ENCODE measurements around the gene C5orf15.

- no peak for TF ChIP-seq EP300 (IDR thresholded peaks at IDR 0.05; ENCODE audit: low read depth)
- no peak for TF ChIP-seq POLR2A (IDR thresholded peaks at IDR 0.05)
Observed at GRCh38 chr5:133938039-133938821, 30.2 kb downstream of the C5orf15 start.

Measured in transverse colon (tissue), 1 donor.